ELF-1 (cell line): Measurements from ENCODE around the gene GLI2.

Source experiments
- DNase-seq: peaks from one replicate; pipeline ENCODE4 v3.0.0-alpha.2; 2016; ENCODE audit warnings: low read depth, low spot score

Gene GLI2

DNA sequence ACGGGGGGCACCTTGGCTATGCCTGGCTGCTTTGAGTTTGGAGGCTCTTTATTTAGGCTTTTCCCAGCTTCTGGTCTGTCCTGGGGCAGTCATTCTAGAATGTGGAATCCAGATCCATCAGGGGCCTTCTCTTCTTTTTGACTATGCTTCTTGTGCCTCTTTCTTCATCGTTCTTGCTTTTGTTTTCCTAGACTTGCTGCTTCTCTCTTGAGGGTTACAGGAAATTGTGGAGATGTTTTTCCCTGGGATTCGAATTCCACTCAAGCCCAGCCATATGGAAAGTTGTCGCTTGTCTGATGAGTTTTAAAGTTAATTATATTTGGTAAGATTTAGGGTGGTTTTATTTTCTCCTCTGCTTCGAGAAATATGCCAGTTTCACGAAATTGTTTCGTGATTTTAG, 2.4 kb downstream of the GLI2 start:
- DNase-seq = no peak

DNA sequence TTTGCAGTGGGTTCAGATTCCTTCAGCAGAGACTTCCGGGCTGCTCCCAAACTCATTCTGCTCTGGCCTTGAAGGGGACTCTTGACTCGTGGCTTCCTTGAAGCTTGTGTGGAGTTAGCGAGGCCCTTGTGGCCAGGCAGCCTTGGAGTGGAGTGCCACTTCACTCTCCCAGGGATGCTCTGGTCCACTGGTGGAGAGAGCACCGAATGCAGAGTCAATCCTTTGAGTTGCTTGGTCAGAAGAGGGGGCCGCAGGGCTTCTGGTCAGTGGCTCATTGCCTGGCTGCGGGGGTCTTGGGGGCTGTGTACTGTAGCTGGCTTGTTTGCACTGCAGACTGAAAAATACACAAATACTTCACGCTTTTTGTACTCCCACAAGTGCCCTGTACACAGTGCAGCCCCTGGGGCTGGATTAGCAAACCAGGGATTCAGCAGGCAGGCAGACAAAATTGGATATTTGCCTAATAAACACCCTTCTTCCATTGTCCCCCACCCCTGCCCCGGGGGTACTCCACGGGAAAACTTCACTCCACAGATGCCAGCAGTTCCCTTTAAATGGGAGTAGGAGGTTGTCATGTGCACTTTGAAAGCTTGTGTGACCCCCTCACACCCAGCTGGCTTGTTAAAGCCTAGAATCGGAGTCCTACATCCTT, 3.2 kb downstream of the GLI2 start:
- DNase-seq = no peak

DNA sequence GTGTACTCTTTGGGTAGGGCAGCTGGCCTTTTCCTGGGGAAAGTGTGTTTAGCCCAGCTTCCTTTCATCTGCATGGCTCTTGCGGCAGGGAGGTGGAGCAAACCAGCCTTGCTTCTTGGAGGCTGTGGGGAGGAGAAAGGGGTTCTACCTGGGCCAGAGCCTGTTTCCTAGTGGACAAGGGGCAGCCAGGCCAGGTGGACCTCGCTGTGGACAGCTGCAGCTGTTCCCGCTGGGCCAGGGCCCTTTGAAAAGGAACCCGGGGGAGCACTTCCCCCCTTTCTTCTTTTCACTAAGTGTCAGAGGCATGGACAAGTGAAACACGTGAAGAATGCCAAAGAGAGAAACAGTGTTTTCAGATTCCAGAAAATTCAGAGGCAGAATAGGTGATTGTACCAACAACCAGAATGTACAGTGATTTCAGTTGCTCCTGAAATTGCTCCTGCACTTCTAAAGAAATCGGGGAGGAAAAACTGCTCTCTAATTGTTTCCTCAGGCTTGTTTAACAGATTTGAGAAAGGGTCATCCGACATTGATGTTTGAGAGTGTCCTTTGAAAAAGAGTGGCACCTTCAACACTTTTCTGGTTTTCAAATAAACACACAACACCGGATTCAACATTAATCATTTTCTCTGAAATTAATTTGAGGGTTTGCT, 3.9 kb downstream of the GLI2 start:
- DNase-seq = peak; percentile 75

DNA sequence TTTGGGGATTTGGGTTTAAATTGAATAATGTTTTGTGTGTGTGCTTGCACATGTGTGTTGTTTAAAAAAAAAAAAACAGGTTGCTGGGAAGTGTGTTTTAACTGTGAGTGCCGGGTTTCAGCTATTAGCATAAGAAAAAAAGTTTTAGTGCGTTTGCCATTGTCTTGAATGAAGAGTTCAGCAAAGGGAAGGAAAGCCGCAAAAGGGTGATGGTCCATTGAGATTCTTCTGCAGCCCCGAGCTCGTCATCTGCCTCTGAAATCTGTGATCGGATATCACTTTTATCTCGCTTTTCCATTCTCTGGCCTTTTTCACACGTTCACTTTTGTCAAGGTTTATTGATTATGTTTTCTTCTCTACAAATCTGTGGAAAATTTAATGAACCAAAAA, 4.7 kb downstream of the GLI2 start:
- DNase-seq = no peak

GRCh38 chr2:120740765-120741524, 5.3 kb downstream of the GLI2 start:
- peak; percentile 91 for DNase-seq

DNA sequence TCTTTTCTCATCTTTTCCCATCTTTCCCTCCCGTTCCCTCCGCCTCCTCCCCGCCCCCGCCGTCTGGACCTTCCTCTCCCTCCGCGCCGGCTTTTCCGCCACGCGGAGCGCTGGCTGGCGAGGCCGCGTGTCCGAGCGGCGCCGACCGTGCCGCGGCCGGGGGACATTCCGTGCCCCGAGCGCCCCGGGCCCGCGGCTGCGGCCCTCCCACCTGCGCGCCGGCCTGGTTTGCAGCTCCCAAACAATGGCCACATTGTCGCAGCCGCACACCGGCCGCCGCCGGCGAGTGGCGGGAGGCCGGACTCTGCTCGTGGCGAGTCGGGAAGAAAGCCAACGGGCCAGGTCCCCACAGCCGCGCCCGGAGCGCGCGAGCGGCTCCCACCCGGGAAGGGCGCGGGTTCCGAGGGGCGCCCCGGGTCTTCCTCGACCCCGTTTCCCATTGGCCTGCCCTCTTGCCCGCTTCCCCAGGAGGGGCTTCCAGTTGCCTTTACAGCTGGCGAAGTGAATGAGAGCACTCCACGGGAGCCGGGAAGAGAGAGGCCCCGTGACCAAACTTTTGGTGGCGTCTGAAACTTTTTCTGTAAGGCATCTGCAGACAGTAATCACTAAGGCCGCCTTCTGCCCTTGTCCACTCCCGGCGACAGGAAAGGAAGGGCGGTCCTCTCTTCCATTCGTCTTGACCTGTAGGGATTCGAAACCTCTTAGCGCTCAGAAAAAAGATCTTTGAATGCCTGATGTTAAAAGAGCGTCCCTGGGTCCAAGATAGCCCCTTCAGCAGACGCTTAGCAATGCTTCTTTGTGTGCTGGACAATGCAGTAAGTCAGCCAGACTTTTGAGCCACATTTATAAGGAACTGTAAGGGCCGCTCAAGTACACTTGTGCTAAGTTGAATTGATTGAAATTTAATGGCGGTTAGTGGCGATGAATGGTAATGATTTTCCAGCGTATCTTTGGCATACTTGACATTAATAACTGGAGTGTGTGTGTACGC, 6.2 kb downstream of the GLI2 start:
- DNase-seq = peak; percentile 69

- no peak for DNase-seq
Measured at GRCh38 chr2:120743657-120744056, 8.0 kb downstream of the GLI2 start.

DNA sequence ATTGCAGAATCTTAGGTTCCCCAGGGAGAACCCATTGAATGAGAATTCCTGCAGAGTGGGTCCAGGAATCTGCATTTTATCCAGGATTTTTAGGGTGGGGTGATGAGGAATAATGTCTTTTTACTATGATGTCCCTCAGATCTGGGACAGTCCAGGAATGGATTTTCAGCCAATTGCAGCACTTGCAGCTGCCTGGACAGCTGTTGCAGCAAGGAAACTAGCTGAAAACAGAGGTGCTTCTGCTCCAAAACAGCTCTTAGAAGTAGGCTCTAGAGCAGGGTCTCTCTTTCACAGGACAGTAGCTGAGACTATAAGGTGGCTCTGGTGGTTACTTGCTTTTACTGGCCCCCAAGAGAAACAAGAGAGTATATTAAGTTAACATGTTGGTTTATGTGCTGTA, 9.1 kb downstream of the GLI2 start:
- no peak for DNase-seq

GRCh38 chr2:120745420-120746111, 9.9 kb downstream of the GLI2 start:
- no peak for DNase-seq

- no peak for DNase-seq
Measured at GRCh38 chr2:120746144-120746543, 10.5 kb downstream of the GLI2 start.

- peak; percentile 5 for DNase-seq
Measured at GRCh38 chr2:120747281-120747680, 11.6 kb downstream of the GLI2 start.

- DNase-seq = no peak
Measured at GRCh38 chr2:120747706-120748105, 12.0 kb downstream of the GLI2 start.

DNA sequence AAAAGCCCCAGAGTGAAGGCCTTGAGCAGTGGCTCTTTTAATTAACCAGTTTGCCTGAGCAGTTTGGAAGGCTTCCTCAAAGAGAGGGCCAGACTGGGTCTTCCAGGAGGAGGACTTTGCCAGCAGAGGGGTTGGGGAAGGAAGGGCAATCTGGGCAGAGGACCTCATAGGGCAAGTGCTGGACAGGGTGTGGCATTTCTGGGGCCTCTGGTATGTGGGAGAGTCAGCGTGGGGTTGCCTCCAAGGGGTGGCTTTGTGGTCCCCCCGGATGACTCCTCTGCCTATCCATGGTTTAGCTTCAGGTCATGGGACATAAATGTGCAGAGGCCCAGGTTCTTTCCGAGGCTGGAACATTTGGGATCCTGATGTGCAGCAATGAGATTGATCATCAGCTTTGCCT, 12.6 kb downstream of the GLI2 start:
- DNase-seq = no peak

DNA sequence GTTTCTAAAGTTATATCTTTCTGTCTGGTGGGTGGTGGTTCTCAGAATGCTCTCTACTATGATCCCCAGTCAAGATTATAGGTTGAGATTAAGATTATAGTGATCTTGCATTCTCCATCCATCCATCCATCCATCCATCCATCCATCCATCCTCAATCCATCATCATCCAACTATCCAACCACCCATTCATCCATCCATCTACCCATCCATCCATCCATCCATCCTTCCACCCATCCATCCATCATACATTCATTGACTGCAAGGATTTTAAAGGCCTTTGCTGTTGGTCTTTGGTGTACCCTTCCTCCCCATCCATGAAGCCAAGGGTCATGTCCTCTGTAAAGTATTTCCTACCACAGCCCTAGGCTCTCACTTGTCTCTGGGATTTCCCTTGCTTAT, 13.1 kb downstream of the GLI2 start:
- no peak for DNase-seq

- peak; percentile 22 for DNase-seq
Measured at GRCh38 chr2:120749506-120750431, 14.1 kb downstream of the GLI2 start.

- DNase-seq = no peak
Measured at GRCh38 chr2:120750488-120751210, 15.0 kb downstream of the GLI2 start.

DNA sequence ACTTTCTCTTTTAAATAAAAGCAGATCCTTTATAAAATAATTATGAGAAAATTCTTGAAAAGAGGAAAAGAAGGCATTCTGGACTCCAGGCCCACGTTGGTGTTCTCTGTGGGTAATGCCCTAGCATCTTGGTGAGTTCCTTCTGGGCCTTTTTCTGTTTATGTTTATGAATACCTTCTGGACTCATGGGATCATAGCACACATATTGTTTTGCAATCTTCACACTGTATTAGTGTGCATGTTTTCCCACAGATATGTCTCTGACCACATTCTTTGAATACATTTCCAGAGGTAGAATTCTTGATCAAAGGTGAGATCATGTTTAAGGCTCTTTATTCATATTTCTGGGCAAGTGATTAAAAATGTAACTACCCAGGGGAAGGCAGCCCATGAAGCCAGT, 15.9 kb downstream of the GLI2 start:
- no peak for DNase-seq

DNA sequence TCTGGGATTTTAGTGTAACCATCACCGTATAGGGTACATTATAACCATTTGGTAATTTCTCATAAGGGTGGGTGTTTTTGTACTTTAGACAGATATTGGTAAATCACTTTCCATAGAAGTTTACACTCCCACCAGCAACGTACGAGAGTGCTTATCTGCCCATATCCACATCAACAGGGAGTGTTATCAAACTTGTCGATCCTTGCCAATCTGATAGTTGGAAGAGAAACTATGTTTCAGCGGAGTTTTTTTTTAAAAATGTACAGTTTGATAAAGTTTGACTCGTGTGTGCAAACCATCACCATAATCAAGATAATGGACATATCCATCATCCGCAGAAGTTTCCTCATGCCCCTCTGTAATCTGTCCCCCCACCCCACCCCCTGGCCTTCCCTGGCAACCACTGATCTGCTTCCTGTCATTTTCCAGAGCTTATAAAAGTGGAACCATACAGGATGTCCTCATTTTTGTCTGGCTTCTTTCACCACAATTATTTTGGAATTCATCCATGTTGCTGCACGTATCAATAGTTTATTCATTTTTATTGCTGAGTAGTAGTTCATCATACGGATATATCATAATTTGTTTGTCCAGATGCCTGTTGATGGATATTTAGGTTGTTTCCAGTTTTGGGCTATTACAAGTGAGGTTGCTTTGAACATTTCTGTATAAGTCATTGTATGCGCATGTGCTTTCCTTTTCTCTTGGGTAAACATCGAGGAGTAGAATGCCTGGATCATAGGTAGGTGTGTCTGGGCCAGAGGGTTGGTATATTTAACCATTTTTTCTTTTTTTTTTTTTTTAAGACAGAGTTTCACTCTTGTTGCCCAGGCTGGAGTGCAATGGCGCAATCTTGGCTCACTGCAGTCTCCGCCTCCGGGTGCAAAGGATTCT, 18.6 kb downstream of the GLI2 start:
- no peak for DNase-seq
